Lung (tissue), 12 donors: ENCODE results near the gene SYNPR. TPM values are rescaled to one million over a fixed set of nuclear protein-coding genes. Genes with fewer than 3 reads are reported as not detected.

Source experiments
- ATAC-seq: fragments of 200-7000 bp; cut with Tn5 transposase; one replicate; pipeline ENCODE4 v1.9.1; 2020; ENCODE audit warnings: moderate number of reproducible peaks; ENCODE audit not compliant: insufficient read depth, low FRiP score
- DNase-seq, 3 donors: peaks; one replicate each; pipeline ENCODE4 v3.0.0-alpha.2; 2013 to 2017
- H3K27ac ChIP-seq, 2 donors: one replicate each; pipeline ENCODE4 v1.5.1; 2013; ENCODE audit warnings: mild to moderate bottlenecking in 2 of 2, moderate library complexity in 2 of 2, control low read depth in 1 of 2, inconsistent platforms in 1 of 2, low read depth in 1 of 2, low read length in 1 of 2
- H3K27me3 ChIP-seq, 3 donors: one replicate each; pipeline ENCODE4 v1.5.1; 2013; ENCODE audit warnings: low read length in 2 of 3; ENCODE audit not compliant: control insufficient read depth in 3 of 3, insufficient read depth in 3 of 3
- H3K36me3 ChIP-seq, 4 donors: one replicate each; pipeline ENCODE4 v1.5.1; 2013; ENCODE audit warnings: low read length in 4 of 4, mild to moderate bottlenecking in 1 of 4, moderate library complexity in 1 of 4; ENCODE audit not compliant: control insufficient read depth in 4 of 4, insufficient read depth in 4 of 4
- H3K4me1 ChIP-seq, 5 donors: one replicate each; pipeline ENCODE4 v1.5.1; 2013; ENCODE audit warnings: low read length in 5 of 5, mild to moderate bottlenecking in 2 of 5, moderate library complexity in 1 of 5; ENCODE audit not compliant: control insufficient read depth in 5 of 5, insufficient read depth in 5 of 5
- H3K4me3 ChIP-seq: one replicate; pipeline ENCODE4 v1.5.1; 2013; ENCODE audit warnings: mild to moderate bottlenecking, control low read depth, moderate library complexity
- H3K9ac ChIP-seq, 2 donors: one replicate each; pipeline ENCODE4 v1.5.1; 2013; ENCODE audit warnings: low read length in 2 of 2, control low read depth in 1 of 2; ENCODE audit not compliant: insufficient read depth in 1 of 2
- H3K9me3 ChIP-seq, 4 donors: one replicate each; pipeline ENCODE4 v1.5.1; 2013; ENCODE audit warnings: low read length in 3 of 4, mild to moderate bottlenecking in 1 of 4, moderate library complexity in 1 of 4; ENCODE audit not compliant: control insufficient read depth in 4 of 4, insufficient read depth in 3 of 4
- CTCF ChIP-seq: IDR thresholded peaks from 2 replicates; pipeline ENCODE4 v1.5.1; 2012; ENCODE audit warnings: mild to moderate bottlenecking; ENCODE audit errors: control extremely low read depth, extremely low read depth
- WGBS, 2 donors: extraction: QIAGEN DNeasy Blood & Tissue Kit; methylation state at CpG; one replicate each; pipeline ENCODE4 v1.1.7; 2013; 5-methylcytosine and 5-hydroxymethylcytosine counted together
- polyA plus RNA-seq, 2 donors: library from polyadenylated mRNA; stranded (reverse); fragments of 200-250 nt; gene quantifications; one replicate each; pipeline ENCODE4 v1.2.1, GENCODE V29; 2013
- total RNA-seq, 2 donors: library from RNA; depleted of rRNA in 1 of 2; stranded (reverse); fragments of >200 nt in 1 of 2; gene quantifications; one replicate each; pipeline ENCODE4 v1.2.1, GENCODE V29; 2014 to 2021
- donor health status: control.
- donor health status: control.
- donor health status: Bipolar disorder and iron deficiency.
- donor health status: healthy.
- donor health status: DM: yes; HTN: yes; CAD: no.

SYNPR gene
- total and polyA plus RNA-seq, 4 donors, result 0.43 TPM; not detected in 3

GRCh38 chr3:63481627-63482026 is 203.5 kb downstream of the SYNPR start:
- H3K9ac ChIP-seq, result no peak overlapping the region
- ATAC-seq, result no peak

GRCh38 chr3:63482341-63482740 is 204.2 kb downstream of the SYNPR start:
- DNase-seq (no peak), ATAC-seq (no peak)
- no peaks in the 10 kb centered on the region for H3K36me3 ChIP-seq

More at GRCh38 chr3:63481627-63482026, 203.5 kb downstream of the SYNPR start:
- Histone ChIP-seq H3K36me3 (no peaks in the 10 kb centered on the region), H3K27me3 (no peaks in the 10 kb centered on the region), H3K4me1 (peaks cover 0 to 5% (median 0%) of the 10 kb centered on the region in 5 donors), H3K9me3 (peaks cover 0 to 2% (median 0%) of the 10 kb centered on the region in 4 donors), H3K4me3 (no peak overlapping the region), H3K27ac (no peak overlapping the region)
- DNase-seq, result no peak
- 92 to 95% methylated on average over 6 of the region's 6 CpGs for WGBS, 2 donors
- no peak for TF ChIP-seq CTCF

GRCh38 chr3:63492464-63492863 is 214.4 kb downstream of the SYNPR start:
- no peaks in the 10 kb centered on the region for H3K9me3 ChIP-seq
- no peak for TF ChIP-seq CTCF
- no peak overlapping the region for H3K4me3 ChIP-seq
- DNase-seq (no peak), ATAC-seq (no peak)
- H3K9ac ChIP-seq, result no peak overlapping the region
- H3K27me3 ChIP-seq, result no peaks in the 10 kb centered on the region
- H3K36me3 ChIP-seq, result no peaks in the 10 kb centered on the region
- 57 to 64% methylated on average over 2 of the region's 2 CpGs for WGBS, 2 donors
- no peaks in the 10 kb centered on the region for H3K4me1 ChIP-seq
- no peak overlapping the region for H3K27ac ChIP-seq

More at GRCh38 chr3:63482341-63482740, 204.2 kb downstream of the SYNPR start:
- 74 to 76% methylated on average over 2 of the region's 2 CpGs for WGBS, 2 donors
- H3K9ac ChIP-seq, result no peak overlapping the region
- peaks cover 0 to 2% (median 0%) of the 10 kb centered on the region in 4 donors for H3K9me3 ChIP-seq
- H3K4me1 ChIP-seq, result peaks cover 0 to 5% (median 0%) of the 10 kb centered on the region in 5 donors
- no peaks in the 10 kb centered on the region for H3K27me3 ChIP-seq
- TF ChIP-seq CTCF, result no peak
- H3K4me3 ChIP-seq, result no peak overlapping the region
- H3K27ac ChIP-seq, result no peak overlapping the region

GRCh38 chr3:63493101-63493500 is 215.0 kb downstream of the SYNPR start:
- no peak for DNase-seq
- no peak for TF ChIP-seq CTCF

More at GRCh38 chr3:63493101-63493500, 215.0 kb downstream of the SYNPR start:
- no peak overlapping the region for H3K4me3 ChIP-seq
- no peak overlapping the region for H3K27ac ChIP-seq
- no peaks in the 10 kb centered on the region for H3K4me1 ChIP-seq
- no peak overlapping the region for H3K9ac ChIP-seq
- WGBS, 2 donors, result 75 to 87% methylated on average over 3 of the region's 3 CpGs
- no peaks in the 10 kb centered on the region for H3K9me3 ChIP-seq
- H3K36me3 ChIP-seq, result no peaks in the 10 kb centered on the region
- no peaks in the 10 kb centered on the region for H3K27me3 ChIP-seq
- ATAC-seq, result no peak
